HG03045 (cell line): ENCODE results near the gene FAM114A1.
"Not testable (repeated sequence)": the region's sequence is repeated elsewhere in the genome, so short reads cannot be mapped to it uniquely, and the experiment has no call there.

Experiments used
- ATAC-seq: cut with Tn5 transposase; IDR thresholded peaks from one replicate; pipeline ENCODE4 v1.9.1; 2021; ENCODE audit warnings: mild to moderate bottlenecking, moderate library complexity; ENCODE audit not compliant: unreplicated experiment

FAM114A1 gene

GRCh38 chr4:38898245-38898644, 30.6 kb downstream of the FAM114A1 start:
- ATAC-seq = no peak

- ATAC-seq = no peak
Observed at GRCh38 chr4:38902221-38902620, 34.6 kb downstream of the FAM114A1 start.

GRCh38 chr4:38902695-38903094, 35.1 kb downstream of the FAM114A1 start:
- ATAC-seq = no peak

- no peak for ATAC-seq
Observed at GRCh38 chr4:38904090-38904666, 36.6 kb downstream of the FAM114A1 start.

- no peak for ATAC-seq
Observed at GRCh38 chr4:38904682-38905081, 37.1 kb downstream of the FAM114A1 start.

- no peak for ATAC-seq
Observed at GRCh38 chr4:38905652-38906385, 38.2 kb downstream of the FAM114A1 start.

- no peak for ATAC-seq
Observed at GRCh38 chr4:38907696-38908270, 40.2 kb downstream of the FAM114A1 start.

- ATAC-seq = no peak
Observed at GRCh38 chr4:38909015-38909414, 41.4 kb downstream of the FAM114A1 start.

GRCh38 chr4:38911257-38911656, 43.7 kb downstream of the FAM114A1 start:
- ATAC-seq = no peak

- ATAC-seq = no peak
Observed at GRCh38 chr4:38914854-38915253, 47.2 kb downstream of the FAM114A1 start.

GRCh38 chr4:38916267-38916666, 48.7 kb downstream of the FAM114A1 start:
- ATAC-seq = not testable (repeated sequence)

GRCh38 chr4:38917481-38918025, 49.9 kb downstream of the FAM114A1 start:
- ATAC-seq = no peak

GRCh38 chr4:38919494-38919893, 51.9 kb downstream of the FAM114A1 start:
- no peak for ATAC-seq

GRCh38 chr4:38920186-38920585, 52.6 kb downstream of the FAM114A1 start:
- ATAC-seq = no peak

GRCh38 chr4:38920677-38921076, 53.1 kb downstream of the FAM114A1 start:
- ATAC-seq = no peak

GRCh38 chr4:38921151-38921550, 53.5 kb downstream of the FAM114A1 start:
- ATAC-seq = no peak

- ATAC-seq = no peak
Observed at GRCh38 chr4:38923746-38924145, 56.1 kb downstream of the FAM114A1 start.

- ATAC-seq = no peak
Observed at GRCh38 chr4:38924353-38924752, 56.7 kb downstream of the FAM114A1 start.

- no peak for ATAC-seq
Observed at GRCh38 chr4:38925492-38926413, 58.1 kb downstream of the FAM114A1 start.

- ATAC-seq = no peak
Observed at GRCh38 chr4:38926896-38927295, 59.3 kb downstream of the FAM114A1 start.

- ATAC-seq = no peak
Observed at GRCh38 chr4:38928568-38928967, 61.0 kb downstream of the FAM114A1 start.
